Ascending aorta (tissue), 2 donors: ENCODE results near the gene TSHR. TPM values are rescaled to one million over a fixed set of nuclear protein-coding genes. Genes with fewer than 3 reads are reported as not detected.

Source experiments
- DNase-seq, 2 donors: peaks; one replicate each; pipeline ENCODE4 v3.0.0-alpha.2; 2019; ENCODE audit warnings: low spot score in 2 of 2
- H3K27ac ChIP-seq, 2 donors: fragments of 200-600 bp; sonication (generic); one replicate each; pipeline ENCODE4 v1.5.1; 2016 to 2017; ENCODE audit warnings: mild to moderate bottlenecking in 1 of 2
- H3K27me3 ChIP-seq: fragments of 200-600 bp; sonication (generic); one replicate; pipeline ENCODE4 v1.5.1; 2017
- H3K36me3 ChIP-seq, 2 donors: fragments of 200-600 bp; sonication (generic); one replicate each; pipeline ENCODE4 v1.5.1; 2016
- H3K4me1 ChIP-seq, 2 donors: fragments of 200-600 bp; sonication (generic); one replicate each; pipeline ENCODE4 v1.5.1; 2016 to 2017; ENCODE audit warnings: mild to moderate bottlenecking in 1 of 2
- H3K4me3 ChIP-seq, 2 donors: fragments of 200-600 bp; sonication (generic); one replicate each; pipeline ENCODE4 v1.5.1; 2016 to 2017; ENCODE audit warnings: mild to moderate bottlenecking in 1 of 2
- H3K9me3 ChIP-seq, 2 donors: fragments of 200-600 bp; sonication (generic); one replicate each; pipeline ENCODE4 v1.5.1; 2016
- intact Hi-C: fragments of 100-400 bp; cut with DNase I; formaldehyde crosslinking; loops from one replicate; pipeline ENCODE4 v1.15.1; 2023
- total RNA-seq: library from RNA; depleted of rRNA; stranded (reverse); fragments of >200 nt; gene quantifications from one replicate; pipeline ENCODE4 v1.1.0, GENCODE V29; 2016
- TF ChIP-seq, protein P1 (sequence below), 3 experiments: fragments of 200-600 bp in 2 of 3; fragments of 450-650 bp in 1 of 3; sonication (generic) in 2 of 3; IDR thresholded peaks; one replicate each; pipeline ENCODE4 v1.5.1; 2016 to 2019; ENCODE audit warnings: antibody characterized with exemption in 3 of 3, mild to moderate bottlenecking in 1 of 3, moderate library complexity in 1 of 3

The TSHR gene
- total RNA-seq, 1 donor from 2014 or later, result not detected

DNA sequence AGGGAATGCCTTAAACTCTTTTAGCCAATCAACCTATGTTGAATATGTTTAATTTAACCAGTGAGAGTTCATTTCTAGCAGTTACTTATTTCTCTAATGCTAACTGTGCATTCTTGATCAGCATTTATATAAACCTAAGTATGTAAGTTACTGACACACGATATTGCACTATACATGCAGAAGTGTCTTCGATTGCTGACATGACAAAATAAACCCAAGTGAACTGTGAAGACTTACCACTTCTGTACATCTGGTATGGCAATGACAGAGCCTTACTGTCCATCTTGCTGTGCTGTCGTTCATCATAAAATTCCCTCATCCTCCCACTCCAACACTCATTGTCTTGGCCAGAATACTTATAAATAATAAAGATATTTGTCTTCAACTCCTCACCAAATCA, 131.8 kb downstream of the TSHR start:
- TF ChIP-seq, protein P1, sequence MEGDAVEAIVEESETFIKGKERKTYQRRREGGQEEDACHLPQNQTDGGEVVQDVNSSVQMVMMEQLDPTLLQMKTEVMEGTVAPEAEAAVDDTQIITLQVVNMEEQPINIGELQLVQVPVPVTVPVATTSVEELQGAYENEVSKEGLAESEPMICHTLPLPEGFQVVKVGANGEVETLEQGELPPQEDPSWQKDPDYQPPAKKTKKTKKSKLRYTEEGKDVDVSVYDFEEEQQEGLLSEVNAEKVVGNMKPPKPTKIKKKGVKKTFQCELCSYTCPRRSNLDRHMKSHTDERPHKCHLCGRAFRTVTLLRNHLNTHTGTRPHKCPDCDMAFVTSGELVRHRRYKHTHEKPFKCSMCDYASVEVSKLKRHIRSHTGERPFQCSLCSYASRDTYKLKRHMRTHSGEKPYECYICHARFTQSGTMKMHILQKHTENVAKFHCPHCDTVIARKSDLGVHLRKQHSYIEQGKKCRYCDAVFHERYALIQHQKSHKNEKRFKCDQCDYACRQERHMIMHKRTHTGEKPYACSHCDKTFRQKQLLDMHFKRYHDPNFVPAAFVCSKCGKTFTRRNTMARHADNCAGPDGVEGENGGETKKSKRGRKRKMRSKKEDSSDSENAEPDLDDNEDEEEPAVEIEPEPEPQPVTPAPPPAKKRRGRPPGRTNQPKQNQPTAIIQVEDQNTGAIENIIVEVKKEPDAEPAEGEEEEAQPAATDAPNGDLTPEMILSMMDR (IDR thresholded peaks at IDR 0.05), result no peak
- Histone ChIP-seq H3K4me1 (no peaks in the 10 kb centered on the region), H3K9me3 (no peaks in the 10 kb centered on the region), H3K27ac (no peak overlapping the region), H3K27me3 (no peaks in the 10 kb centered on the region), H3K4me3 (no peak overlapping the region), H3K36me3 (no peaks in the 10 kb centered on the region)
- intact Hi-C loops, result no loop called here
- DNase-seq, result no peak

GRCh38 chr14:81091139-81091538, 135.7 kb downstream of the TSHR start:
- Histone ChIP-seq H3K4me3 (no peak overlapping the region), H3K27me3 (no peaks in the 10 kb centered on the region), H3K27ac (no peak overlapping the region), H3K36me3 (no peaks in the 10 kb centered on the region), H3K9me3 (no peaks in the 10 kb centered on the region), H3K4me1 (no peaks in the 10 kb centered on the region)
- intact Hi-C loops, result no loop called here
- TF ChIP-seq, protein P1 (IDR thresholded peaks at IDR 0.05), result no peak
- no peak for DNase-seq

DNA sequence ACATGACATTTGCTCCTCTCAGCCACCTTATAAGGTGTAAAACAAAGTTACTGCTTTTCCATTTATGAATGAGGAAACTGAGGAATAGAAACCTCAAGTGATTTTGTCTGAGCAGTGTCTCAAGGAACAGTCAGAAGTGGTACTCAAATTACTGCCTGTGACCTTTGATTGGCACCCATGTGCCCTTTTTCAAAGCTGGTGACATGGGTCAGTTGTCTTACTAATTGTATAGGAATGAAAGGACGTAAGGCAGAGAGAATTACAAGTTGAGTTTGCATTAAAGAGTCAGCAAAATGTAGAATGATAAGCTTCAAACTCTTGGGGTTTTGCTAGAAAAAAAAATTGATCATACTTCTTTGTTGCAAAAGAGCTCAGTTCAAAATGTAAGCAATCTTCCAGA, 136.2 kb downstream of the TSHR start:
- H3K4me1 ChIP-seq, result no peaks in the 10 kb centered on the region
- intact Hi-C loops, result no loop called here
- TF ChIP-seq, protein P1 (IDR thresholded peaks at IDR 0.05), result no peak
- H3K27ac ChIP-seq, result no peak overlapping the region
- no peak for DNase-seq
- no peak overlapping the region for H3K4me3 ChIP-seq
- H3K9me3 ChIP-seq, result no peaks in the 10 kb centered on the region
- H3K27me3 ChIP-seq, result no peaks in the 10 kb centered on the region
- no peaks in the 10 kb centered on the region for H3K36me3 ChIP-seq

- Histone ChIP-seq H3K27me3 (no peaks in the 10 kb centered on the region), H3K9me3 (no peaks in the 10 kb centered on the region), H3K27ac (no peak overlapping the region), H3K4me1 (no peaks in the 10 kb centered on the region), H3K36me3 (no peaks in the 10 kb centered on the region), H3K4me3 (no peak overlapping the region)
- intact Hi-C loops, result no loop called here
- no peak for DNase-seq
- TF ChIP-seq, protein P1 (IDR thresholded peaks at IDR 0.05), result no peak
Measured at GRCh38 chr14:81093651-81094050, 138.2 kb downstream of the TSHR start.

- intact Hi-C loops, result no loop called here
- Histone ChIP-seq H3K9me3 (no peaks in the 10 kb centered on the region), H3K27ac (no peak overlapping the region), H3K27me3 (no peaks in the 10 kb centered on the region), H3K4me1 (no peaks in the 10 kb centered on the region), H3K4me3 (no peak overlapping the region), H3K36me3 (no peaks in the 10 kb centered on the region)
- no peak for DNase-seq
- TF ChIP-seq, protein P1 (IDR thresholded peaks at IDR 0.05), result no peak
Measured at GRCh38 chr14:81095539-81095938, 140.1 kb downstream of the TSHR start.

GRCh38 chr14:81096656-81097055, 141.2 kb downstream of the TSHR start:
- Histone ChIP-seq H3K9me3 (no peaks in the 10 kb centered on the region), H3K27ac (no peak overlapping the region), H3K4me1 (no peaks in the 10 kb centered on the region), H3K27me3 (no peaks in the 10 kb centered on the region), H3K4me3 (no peak overlapping the region), H3K36me3 (no peaks in the 10 kb centered on the region)
- no peak for DNase-seq
- intact Hi-C loops, result no loop called here
- TF ChIP-seq, protein P1 (IDR thresholded peaks at IDR 0.05), result no peak
